HepG2 (cell line): ENCODE data around the gene PSMA3. TPM values are rescaled to one million over a fixed set of nuclear protein-coding genes. Genes with fewer than 3 reads are reported as not detected.

Source experiments
- ATRX ChIP-seq: sonication (generic); formaldehyde crosslinking; IDR thresholded peaks from 2 replicates; pipeline ENCODE4 v1.4.0; 2020; ENCODE audit warnings: missing genetic modification reagents, borderline replicate concordance
- ETV6 ChIP-seq: sonication (generic); formaldehyde crosslinking; conservative IDR thresholded peaks from 2 replicates; pipeline ENCODE4 v1.4.0; 2020; ENCODE audit warnings: missing genetic modification reagents
- GATAD2A ChIP-seq: IDR thresholded peaks from 2 replicates; pipeline ENCODE4 v1.6.1; 2016
- HDAC1 ChIP-seq: sonication (generic); formaldehyde crosslinking; IDR thresholded peaks from 2 replicates; pipeline ENCODE4 v1.5.1; 2020; ENCODE audit warnings: mild to moderate bottlenecking, missing genetic modification reagents
- IKZF4 ChIP-seq: sonication (generic); formaldehyde crosslinking; IDR thresholded peaks from 2 replicates; pipeline ENCODE4 v1.5.1; 2020; ENCODE audit warnings: borderline replicate concordance, mild to moderate bottlenecking, low read depth, missing genetic modification reagents; ENCODE audit errors: not compliant biosample characterization
- IRF2 ChIP-seq: IDR thresholded peaks from 2 replicates; pipeline ENCODE4 v1.6.1; 2018; ENCODE audit warnings: missing genetic modification reagents, missing compliant biosample characterization
- ISL2 ChIP-seq: sonication (generic); formaldehyde crosslinking; IDR thresholded peaks from 2 replicates; pipeline ENCODE4 v1.5.0; 2020; ENCODE audit warnings: missing genetic modification reagents
- KAT7 ChIP-seq: IDR thresholded peaks from 2 replicates; pipeline ENCODE4 v1.6.1; 2018; ENCODE audit warnings: borderline replicate concordance, missing compliant biosample characterization
- KLF9 ChIP-seq: IDR thresholded peaks from 2 replicates; pipeline ENCODE4 v1.6.1; 2016; ENCODE audit warnings: low read depth
- NCOR1 ChIP-seq: fragments of 200-600 bp; sonication (generic); IDR thresholded peaks from 2 replicates; pipeline ENCODE4 v1.7.0; 2017; ENCODE audit warnings: antibody characterized with exemption, low read length, borderline replicate concordance
- NFYC ChIP-seq: IDR thresholded peaks from 2 replicates; pipeline ENCODE4 v1.6.1; 2016; ENCODE audit warnings: missing genetic modification reagents, missing compliant biosample characterization
- PAWR ChIP-seq: sonication (generic); formaldehyde crosslinking; IDR thresholded peaks from 2 replicates; pipeline ENCODE4 v1.4.0; 2020; ENCODE audit warnings: missing genetic modification reagents, mild to moderate bottlenecking, borderline replicate concordance
- RFX3 ChIP-seq: IDR thresholded peaks from 2 replicates; pipeline ENCODE4 v1.6.1; 2016; ENCODE audit warnings: missing biosample characterization, missing genetic modification reagents
- SALL1 ChIP-seq: sonication (generic); formaldehyde crosslinking; IDR thresholded peaks from 2 replicates; pipeline ENCODE4 v1.8.0; 2022; ENCODE audit warnings: mild to moderate bottlenecking, missing genetic modification reagents
- SIX1 ChIP-seq: sonication (generic); formaldehyde crosslinking; IDR thresholded peaks from 2 replicates; pipeline ENCODE4 v1.4.0; 2020; ENCODE audit warnings: missing genetic modification reagents, borderline replicate concordance
- SKIL ChIP-seq: sonication (generic); formaldehyde crosslinking; IDR thresholded peaks from 2 replicates; pipeline ENCODE4 v1.8.0; 2022; ENCODE audit warnings: missing genetic modification reagents, mild to moderate bottlenecking, moderate library complexity, borderline replicate concordance
- TARDBP ChIP-seq: sonication (generic); formaldehyde crosslinking; IDR thresholded peaks from 2 replicates; pipeline ENCODE4 v1.8.0; 2022; ENCODE audit warnings: mild to moderate bottlenecking, missing genetic modification reagents
- ZFP82 ChIP-seq: sonication (generic); formaldehyde crosslinking; IDR thresholded peaks from 2 replicates; pipeline ENCODE4 v1.5.1; 2020; ENCODE audit warnings: mild to moderate bottlenecking, missing genetic modification reagents, borderline replicate concordance
- ZNF10 ChIP-seq: sonication (generic); formaldehyde crosslinking; IDR thresholded peaks from 2 replicates; pipeline ENCODE4 v1.4.0; 2020; ENCODE audit warnings: mild to moderate bottlenecking, low read depth, missing genetic modification reagents, borderline replicate concordance
- ZNF121 ChIP-seq: sonication (generic); formaldehyde crosslinking; IDR thresholded peaks from 2 replicates; pipeline ENCODE4 v1.5.0; 2020; ENCODE audit warnings: mild to moderate bottlenecking, missing genetic modification reagents
- ZNF503 ChIP-seq: sonication (generic); formaldehyde crosslinking; IDR thresholded peaks from 2 replicates; pipeline ENCODE4 v1.4.0; 2020; ENCODE audit warnings: missing genetic modification reagents
- ZNF850 ChIP-seq: sonication (generic); formaldehyde crosslinking; conservative IDR thresholded peaks from 2 replicates; pipeline ENCODE4 v1.9.0; 2021; ENCODE audit warnings: mild to moderate bottlenecking, missing genetic modification reagents
- polyA plus RNA-seq, 8 experiments: library from polyadenylated mRNA; depleted of rRNA in 3 of 8; stranded (reverse) in 7 of 8; unstranded in 1 of 8; fragments of >200 nt; fragmentation: Illumina TruSeq in 4 of 8; extraction: Trizol in 4 of 8; gene quantifications; 2 replicates each; pipeline versions ENCODE4 v1.2.1 to v1.2.3, GENCODE V29; 2011 to 2016; ENCODE audit warnings: low read depth in 4 of 8, missing spikeins in 1 of 8, mixed read lengths in 1 of 8; ENCODE audit not compliant: insufficient read depth in 1 of 8
- total RNA-seq, 5 experiments: library from RNA; depleted of rRNA; stranded (reverse); fragments of >200 nt; fragmentation: Illumina TruSeq; extraction: Trizol; gene quantifications; 2 replicates each; pipeline ENCODE4 v1.2.3, GENCODE V29; 2016; ENCODE audit warnings: low read depth in 1 of 5
- TF ChIP-seq, protein P1 (sequence below): IDR thresholded peaks from 2 replicates; pipeline ENCODE4 v1.6.1; 2016; ENCODE audit warnings: low read depth, borderline replicate concordance
- TF ChIP-seq, protein P2 (sequence below), 2 experiments: fragments of 450-650 bp in 1 of 2; sonication (generic) in 1 of 2; formaldehyde crosslinking; IDR thresholded peaks; 2 replicates each; pipeline versions ENCODE4 v1.5.0 to v1.8.0; 2020 to 2022; ENCODE audit warnings: mild to moderate bottlenecking in 1 of 2, missing genetic modification reagents in 1 of 2

Gene PSMA3
- total and polyA plus RNA-seq, 2 of the 13 experiments (the other 11 are each of a cell fraction or from before 2014, with no cell fraction given): 232 to 275 TPM

GRCh38 chr14:58239244-58240195 is 5.1 kb upstream of the PSMA3 start (continued):
- TF ChIP-seq IKZF4 (CRISPR knock-in tag): no peak
- no peak for TF ChIP-seq ZNF10 (CRISPR knock-in tag)
- peak; percentile 63; the same call in 1 of the 2 replicates for TF ChIP-seq NCOR1
- TF ChIP-seq PAWR (CRISPR knock-in tag): no peak
- no peak for TF ChIP-seq NFYC (CRISPR knock-in tag)
- no peak for TF ChIP-seq KLF9 (CRISPR knock-in tag)
- peak; percentile 65 for TF ChIP-seq GATAD2A (CRISPR knock-in tag)
- no peak for TF ChIP-seq ZNF850 (CRISPR knock-in tag)
- TF ChIP-seq KAT7 (CRISPR knock-in tag): no peak
- 0 out of 2 replicates have a peak, but pooled peaks have one; percentile 29 for TF ChIP-seq HDAC1
- TF ChIP-seq, protein P1, sequence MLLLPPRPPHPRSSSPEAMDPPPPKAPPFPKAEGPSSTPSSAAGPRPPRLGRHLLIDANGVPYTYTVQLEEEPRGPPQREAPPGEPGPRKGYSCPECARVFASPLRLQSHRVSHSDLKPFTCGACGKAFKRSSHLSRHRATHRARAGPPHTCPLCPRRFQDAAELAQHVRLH (CRISPR knock-in tag): 0 out of 2 replicates have a peak, but pooled peaks have one; percentile 39
- TF ChIP-seq RFX3 (CRISPR knock-in tag): no peak
- TF ChIP-seq SALL1 (CRISPR knock-in tag): peak; percentile 38; the same call in 1 of the 2 replicates
- 0 out of 2 replicates have a peak, but pooled peaks have one; percentile 23 for TF ChIP-seq ZNF503 (CRISPR knock-in tag)
- TF ChIP-seq IRF2: 0 out of 2 replicates have a peak, but pooled peaks have one; percentile 46
- TF ChIP-seq, protein P2, sequence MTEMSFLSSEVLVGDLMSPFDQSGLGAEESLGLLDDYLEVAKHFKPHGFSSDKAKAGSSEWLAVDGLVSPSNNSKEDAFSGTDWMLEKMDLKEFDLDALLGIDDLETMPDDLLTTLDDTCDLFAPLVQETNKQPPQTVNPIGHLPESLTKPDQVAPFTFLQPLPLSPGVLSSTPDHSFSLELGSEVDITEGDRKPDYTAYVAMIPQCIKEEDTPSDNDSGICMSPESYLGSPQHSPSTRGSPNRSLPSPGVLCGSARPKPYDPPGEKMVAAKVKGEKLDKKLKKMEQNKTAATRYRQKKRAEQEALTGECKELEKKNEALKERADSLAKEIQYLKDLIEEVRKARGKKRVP (CRISPR knock-in tag; IDR thresholded peaks at IDR 0.05): peak in 1 of 2 experiments; percentile 11; a peak in 1 of 4 replicates
- TF ChIP-seq ETV6 (CRISPR knock-in tag): no peak
- TF ChIP-seq SIX1: peak; percentile 54; the same call in 1 of the 2 replicates
- no peak for TF ChIP-seq ATRX (CRISPR knock-in tag)
- no peak for TF ChIP-seq SKIL (CRISPR knock-in tag)
- TF ChIP-seq ZFP82 (CRISPR knock-in tag): no peak
- no peak for TF ChIP-seq ZNF121 (CRISPR knock-in tag)
- peak; percentile 33; the same call in 1 of the 2 replicates for TF ChIP-seq TARDBP (CRISPR knock-in tag)
- peak; percentile 50 for TF ChIP-seq ISL2
